ENCODE results near the gene GBP7. TPM values are rescaled to one million over a fixed set of nuclear protein-coding genes. Genes with fewer than 3 reads are reported as not detected.
"Not testable (repeated sequence)": the region's sequence is repeated elsewhere in the genome, so short reads cannot be mapped to it uniquely, and the experiment has no call there.

Gene GBP7
- total RNA-seq, 1 experiment from 2014 or later = not detected

- in situ Hi-C loops (cut with HindIII; ENCODE audit: low sequenced_read_pairs); DNase-seq (ENCODE audit: low spot score): not testable (repeated sequence)
Observed at GRCh38 chr1:89126602-89127565, 48.9 kb downstream of the GBP7 start.

GRCh38 chr1:89125913-89126580 is 49.8 kb downstream of the GBP7 start, which contains the start of gene GBP2:
Gene GBP2 (minus strand): TSS chr1:89126114. CDS start chr1:89121966, 4,148 bp downstream.
- no peak for DNase-seq (ENCODE audit: low spot score)

GRCh38 chr1:89125240-89125912 is 50.4 kb downstream of the GBP7 start:
- DNase-seq (ENCODE audit: low spot score) = no peak
- in situ Hi-C loops (cut with HindIII; ENCODE audit: low sequenced_read_pairs) = no loop called here

More at GRCh38 chr1:89125913-89126580, 49.8 kb downstream of the GBP7 start, which contains the start of gene GBP2:
- in situ Hi-C loops (cut with HindIII; ENCODE audit: low sequenced_read_pairs) = no loop called here

GRCh38 chr1:89121641-89122040 is 54.2 kb downstream of the GBP7 start:
- in situ Hi-C loops (cut with HindIII; ENCODE audit: low sequenced_read_pairs) = no loop called here
- DNase-seq (ENCODE audit: low spot score) = no peak

GRCh38 chr1:89114662-89115061 is 61.1 kb downstream of the GBP7 start:
- DNase-seq (ENCODE audit: low spot score) = no peak
- in situ Hi-C loops (cut with HindIII; ENCODE audit: low sequenced_read_pairs) = no loop called here

- no peak for DNase-seq (ENCODE audit: low spot score)
- in situ Hi-C loops (cut with HindIII; ENCODE audit: low sequenced_read_pairs) = no loop called here
Observed at GRCh38 chr1:89112871-89113613, 62.8 kb downstream of the GBP7 start.

- DNase-seq (ENCODE audit: low spot score) = no peak
- in situ Hi-C loops (cut with HindIII; ENCODE audit: low sequenced_read_pairs) = no loop called here
Observed at GRCh38 chr1:89104687-89105086, 71.1 kb downstream of the GBP7 start.

- DNase-seq (ENCODE audit: low spot score) = no peak
Observed at GRCh38 chr1:89104147-89104546, 71.7 kb downstream of the GBP7 start.

GRCh38 chr1:89102021-89102420 is 73.8 kb downstream of the GBP7 start:
- in situ Hi-C loops (cut with HindIII; ENCODE audit: low sequenced_read_pairs) = no loop called here
- DNase-seq (ENCODE audit: low spot score) = no peak

More at GRCh38 chr1:89104147-89104546, 71.7 kb downstream of the GBP7 start:
- in situ Hi-C loops (cut with HindIII; ENCODE audit: low sequenced_read_pairs) = no loop called here

GRCh38 chr1:89100412-89100811 is 75.4 kb downstream of the GBP7 start:
- in situ Hi-C loops (cut with HindIII; ENCODE audit: low sequenced_read_pairs) = no loop called here

GRCh38 chr1:89098857-89099256 is 76.9 kb downstream of the GBP7 start:
- in situ Hi-C loops (cut with HindIII; ENCODE audit: low sequenced_read_pairs) = no loop called here
- no peak for DNase-seq (ENCODE audit: low spot score)

More at GRCh38 chr1:89100412-89100811, 75.4 kb downstream of the GBP7 start:
- no peak for DNase-seq (ENCODE audit: low spot score)

- in situ Hi-C loops (cut with HindIII; ENCODE audit: low sequenced_read_pairs) = no loop called here
- no peak for DNase-seq (ENCODE audit: low spot score)
Observed at GRCh38 chr1:89095737-89096136, 80.1 kb downstream of the GBP7 start.

- in situ Hi-C loops (cut with HindIII; ENCODE audit: low sequenced_read_pairs) = no loop called here
- no peak for DNase-seq (ENCODE audit: low spot score)
Observed at GRCh38 chr1:89089962-89090361, 85.8 kb downstream of the GBP7 start.

GRCh38 chr1:89088572-89088971 is 87.2 kb downstream of the GBP7 start:
- DNase-seq (ENCODE audit: low spot score) = no peak
- in situ Hi-C loops (cut with HindIII; ENCODE audit: low sequenced_read_pairs) = no loop called here

- in situ Hi-C loops (cut with HindIII; ENCODE audit: low sequenced_read_pairs) = no loop called here
- no peak for DNase-seq (ENCODE audit: low spot score)
Observed at GRCh38 chr1:89087241-89087640, 88.6 kb downstream of the GBP7 start.

- in situ Hi-C loops (cut with HindIII; ENCODE audit: low sequenced_read_pairs) = no loop called here
Observed at GRCh38 chr1:89085781-89086180, 90.0 kb downstream of the GBP7 start.

More at GRCh38 chr1:89085781-89086180, 90.0 kb downstream of the GBP7 start:
- DNase-seq (ENCODE audit: low spot score) = peak; percentile 10

All from G401 (cell line).